HepG2 (cell line): Measurements from ENCODE around the gene GMNN. TPM values are rescaled to one million over a fixed set of nuclear protein-coding genes. Genes with fewer than 3 reads are reported as not detected.

Experiments used
- BCL6 ChIP-seq: IDR thresholded peaks from 2 replicates; pipeline ENCODE4 v1.6.1; 2016; ENCODE audit warnings: missing genetic modification reagents, missing compliant biosample characterization
- CC2D1A ChIP-seq: sonication (generic); formaldehyde crosslinking; IDR thresholded peaks from 2 replicates; pipeline ENCODE4 v1.8.1; 2023; ENCODE audit warnings: mild to moderate bottlenecking, missing genetic modification reagents
- CEBPG ChIP-seq: IDR thresholded peaks from 2 replicates; pipeline ENCODE4 v1.6.1; 2016
- FOXJ3 ChIP-seq: sonication (generic); formaldehyde crosslinking; IDR thresholded peaks from 2 replicates; pipeline ENCODE4 v1.4.0; 2020; ENCODE audit warnings: missing genetic modification reagents, mild to moderate bottlenecking, borderline replicate concordance
- GATAD2A ChIP-seq: IDR thresholded peaks from 2 replicates; pipeline ENCODE4 v1.6.1; 2016
- KDM5A ChIP-seq: fragments of 200-600 bp; sonication (generic); IDR thresholded peaks from 2 replicates; pipeline ENCODE4 v1.7.0; 2018; ENCODE audit warnings: antibody characterized with exemption, mild to moderate bottlenecking, low read length, borderline replicate concordance
- KDM5B ChIP-seq: sonication (generic); formaldehyde crosslinking; IDR thresholded peaks from 2 replicates; pipeline ENCODE4 v1.4.0; 2020; ENCODE audit warnings: missing genetic modification reagents, mild to moderate bottlenecking, borderline replicate concordance
- MEIS1 ChIP-seq: sonication (generic); formaldehyde crosslinking; IDR thresholded peaks from 2 replicates; pipeline ENCODE4 v1.9.0; 2021; ENCODE audit warnings: mild to moderate bottlenecking, missing genetic modification reagents, moderate library complexity, borderline replicate concordance
- MLXIP ChIP-seq: sonication (generic); formaldehyde crosslinking; IDR thresholded peaks from 2 replicates; pipeline ENCODE4 v1.9.0; 2021; ENCODE audit warnings: missing genetic modification reagents, borderline replicate concordance
- NCOA5 ChIP-seq: sonication (generic); formaldehyde crosslinking; IDR thresholded peaks from 2 replicates; pipeline ENCODE4 v1.4.0; 2020; ENCODE audit warnings: missing genetic modification reagents
- TBL1XR1 ChIP-seq: fragments of 150-350 bp; IDR thresholded peaks from 2 replicates; pipeline ENCODE4 v1.6.1; 2014; ENCODE audit warnings: borderline replicate concordance, low read length; ENCODE audit not compliant: partially characterized antibody
- ZMYM2 ChIP-seq: sonication (generic); formaldehyde crosslinking; IDR thresholded peaks from 2 replicates; pipeline ENCODE4 v1.8.0; 2022; ENCODE audit warnings: mild to moderate bottlenecking, missing genetic modification reagents
- ZNF142 ChIP-seq: sonication (generic); formaldehyde crosslinking; IDR thresholded peaks from 2 replicates; pipeline ENCODE4 v1.4.0; 2020; ENCODE audit warnings: missing genetic modification reagents
- ZNF460 ChIP-seq: sonication (generic); formaldehyde crosslinking; IDR thresholded peaks from 2 replicates; pipeline ENCODE4 v1.5.1; 2020; ENCODE audit warnings: missing genetic modification reagents, mild to moderate bottlenecking, borderline replicate concordance
- polyA plus RNA-seq, 8 experiments: library from polyadenylated mRNA; depleted of rRNA in 3 of 8; stranded (reverse) in 7 of 8; unstranded in 1 of 8; fragments of >200 nt; fragmentation: Illumina TruSeq in 4 of 8; extraction: Trizol in 4 of 8; gene quantifications; 2 replicates each; pipeline versions ENCODE4 v1.2.1 to v1.2.3, GENCODE V29; 2011 to 2016; ENCODE audit warnings: low read depth in 4 of 8, missing spikeins in 1 of 8, mixed read lengths in 1 of 8; ENCODE audit not compliant: insufficient read depth in 1 of 8
- total RNA-seq, 5 experiments: library from RNA; depleted of rRNA; stranded (reverse); fragments of >200 nt; fragmentation: Illumina TruSeq; extraction: Trizol; gene quantifications; 2 replicates each; pipeline ENCODE4 v1.2.3, GENCODE V29; 2016; ENCODE audit warnings: low read depth in 1 of 5
- TF ChIP-seq, protein P1 (sequence below), 2 experiments: IDR thresholded peaks; 2 replicates each; pipeline ENCODE4 v1.6.1; 2011 to 2012; ENCODE audit warnings: low read length in 2 of 2, borderline replicate concordance in 1 of 2, low read depth in 1 of 2, mild to moderate bottlenecking in 1 of 2, moderate library complexity in 1 of 2
- TF ChIP-seq, protein P2 (sequence below): sonication (generic); formaldehyde crosslinking; IDR thresholded peaks from 2 replicates; pipeline ENCODE4 v1.5.0; 2020; ENCODE audit warnings: missing genetic modification reagents

The GMNN gene
- total and polyA plus RNA-seq, 2 of the 13 experiments (the other 11 are each of a cell fraction or from before 2014, with no cell fraction given), result 61.8 to 154 TPM

- TF ChIP-seq TBL1XR1 (no peak), CC2D1A (no peak), CEBPG (CRISPR knock-in tag) (peak; percentile 37; the same call in 1 of the 2 replicates), GATAD2A (CRISPR knock-in tag) (peak; percentile 70), NCOA5 (no peak), KDM5B (CRISPR knock-in tag) (no peak), ZMYM2 (CRISPR knock-in tag) (no peak), ZNF460 (no peak), MEIS1 (CRISPR knock-in tag) (no peak), ZNF142 (no peak), KDM5A (no peak), MLXIP (CRISPR knock-in tag) (no peak), BCL6 (CRISPR knock-in tag) (peak; percentile 75), FOXJ3 (CRISPR knock-in tag) (peak; percentile 45; the same call in 1 of the 2 replicates)
- TF ChIP-seq, protein P1, sequence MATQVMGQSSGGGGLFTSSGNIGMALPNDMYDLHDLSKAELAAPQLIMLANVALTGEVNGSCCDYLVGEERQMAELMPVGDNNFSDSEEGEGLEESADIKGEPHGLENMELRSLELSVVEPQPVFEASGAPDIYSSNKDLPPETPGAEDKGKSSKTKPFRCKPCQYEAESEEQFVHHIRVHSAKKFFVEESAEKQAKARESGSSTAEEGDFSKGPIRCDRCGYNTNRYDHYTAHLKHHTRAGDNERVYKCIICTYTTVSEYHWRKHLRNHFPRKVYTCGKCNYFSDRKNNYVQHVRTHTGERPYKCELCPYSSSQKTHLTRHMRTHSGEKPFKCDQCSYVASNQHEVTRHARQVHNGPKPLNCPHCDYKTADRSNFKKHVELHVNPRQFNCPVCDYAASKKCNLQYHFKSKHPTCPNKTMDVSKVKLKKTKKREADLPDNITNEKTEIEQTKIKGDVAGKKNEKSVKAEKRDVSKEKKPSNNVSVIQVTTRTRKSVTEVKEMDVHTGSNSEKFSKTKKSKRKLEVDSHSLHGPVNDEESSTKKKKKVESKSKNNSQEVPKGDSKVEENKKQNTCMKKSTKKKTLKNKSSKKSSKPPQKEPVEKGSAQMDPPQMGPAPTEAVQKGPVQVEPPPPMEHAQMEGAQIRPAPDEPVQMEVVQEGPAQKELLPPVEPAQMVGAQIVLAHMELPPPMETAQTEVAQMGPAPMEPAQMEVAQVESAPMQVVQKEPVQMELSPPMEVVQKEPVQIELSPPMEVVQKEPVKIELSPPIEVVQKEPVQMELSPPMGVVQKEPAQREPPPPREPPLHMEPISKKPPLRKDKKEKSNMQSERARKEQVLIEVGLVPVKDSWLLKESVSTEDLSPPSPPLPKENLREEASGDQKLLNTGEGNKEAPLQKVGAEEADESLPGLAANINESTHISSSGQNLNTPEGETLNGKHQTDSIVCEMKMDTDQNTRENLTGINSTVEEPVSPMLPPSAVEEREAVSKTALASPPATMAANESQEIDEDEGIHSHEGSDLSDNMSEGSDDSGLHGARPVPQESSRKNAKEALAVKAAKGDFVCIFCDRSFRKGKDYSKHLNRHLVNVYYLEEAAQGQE (IDR thresholded peaks at IDR 0.05; ENCODE audit: borderline replicate concordance in 1 of 2, low read depth in 1 of 2, low read length in 2 of 2), result no peak
- TF ChIP-seq, protein P2, sequence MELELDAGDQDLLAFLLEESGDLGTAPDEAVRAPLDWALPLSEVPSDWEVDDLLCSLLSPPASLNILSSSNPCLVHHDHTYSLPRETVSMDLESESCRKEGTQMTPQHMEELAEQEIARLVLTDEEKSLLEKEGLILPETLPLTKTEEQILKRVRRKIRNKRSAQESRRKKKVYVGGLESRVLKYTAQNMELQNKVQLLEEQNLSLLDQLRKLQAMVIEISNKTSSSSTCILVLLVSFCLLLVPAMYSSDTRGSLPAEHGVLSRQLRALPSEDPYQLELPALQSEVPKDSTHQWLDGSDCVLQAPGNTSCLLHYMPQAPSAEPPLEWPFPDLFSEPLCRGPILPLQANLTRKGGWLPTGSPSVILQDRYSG (CRISPR knock-in tag), result no peak
Observed at GRCh38 chr6:24779416-24780016, 4.8 kb downstream of the GMNN start (continued).
